CD4-positive, alpha-beta T cell (primary cell): Measurements from ENCODE around the gene PLA2G4D. TPM values are rescaled to one million over a fixed set of nuclear protein-coding genes. Genes with fewer than 3 reads are reported as not detected.

Source experiments
- ATAC-seq: fragments of 200-7000 bp; cut with Tn5 transposase; one replicate; pipeline ENCODE4 v1.10.0; 2022; ENCODE audit warnings: mild to moderate bottlenecking; ENCODE audit not compliant: poor library complexity
- CTCF ChIA-PET: fragments of 350-600 bp; sonication (Branson Sonifier 250); formaldehyde crosslinking; loops from one replicate; lab custom pipeline; 2021; ENCODE audit warnings: antibody characterized with exemption, inconsistent platforms; lab: Charles Lee
- POLR2A ChIA-PET: fragments of 350-600 bp; sonication (Branson Sonifier 250); formaldehyde crosslinking; loops from one replicate; lab custom pipeline; 2021; ENCODE audit warnings: antibody characterized with exemption, inconsistent platforms; lab: Charles Lee
- DNase-seq, 14 experiments: peaks; one replicate each; pipeline ENCODE4 v3.0.0-alpha.2; 2013 to 2020; ENCODE audit warnings: mixed read lengths in 2 of 14
- H3K27ac ChIP-seq, 2 donors: one replicate each; pipeline versions ENCODE4 v1.5.1 to v1.7.0; 2013; ENCODE audit warnings: low read length in 2 of 2, low read depth in 1 of 2, mild to moderate bottlenecking in 1 of 2
- H3K27me3 ChIP-seq, 2 experiments: 1 replicate in 1 of 2; 2 replicates in 1 of 2; pipeline versions ENCODE4 v1.6.1 to v1.7.0; 2013; ENCODE audit warnings: low read length in 2 of 2, control low read depth in 1 of 2, mild to moderate bottlenecking in 1 of 2, moderate library complexity in 1 of 2; ENCODE audit not compliant: insufficient read depth in 2 of 2, control insufficient read depth in 1 of 2
- H3K36me3 ChIP-seq: one replicate; pipeline ENCODE4 v1.6.1; 2013; ENCODE audit warnings: low read length, control low read depth; ENCODE audit not compliant: insufficient read depth
- H3K4me1 ChIP-seq: one replicate; pipeline ENCODE4 v1.6.1; 2013; ENCODE audit warnings: low read length, control low read depth; ENCODE audit not compliant: insufficient read depth
- H3K4me3 ChIP-seq: one replicate; pipeline ENCODE4 v1.5.1; 2013; ENCODE audit warnings: mild to moderate bottlenecking, low read length, moderate library complexity
- H3K9me3 ChIP-seq, 2 experiments: 1 replicate in 1 of 2; 2 replicates in 1 of 2; pipeline versions ENCODE4 v1.6.1 to v1.7.0; 2013; ENCODE audit warnings: low read length in 2 of 2, mild to moderate bottlenecking in 2 of 2, control low read depth in 1 of 2, moderate library complexity in 1 of 2; ENCODE audit not compliant: control insufficient read depth in 1 of 2, insufficient read depth in 1 of 2
- H3K27ac Mint-ChIP-seq: one replicate; pipeline ENCODE4 v1.8.0; 2020; ENCODE audit warnings: mixed read lengths
- H3K27me3 Mint-ChIP-seq: one replicate; pipeline ENCODE4 v1.8.0; 2021; ENCODE audit warnings: mixed read lengths
- H3K36me3 Mint-ChIP-seq: one replicate; pipeline ENCODE4 v1.8.0; 2021; ENCODE audit warnings: low read depth, mixed read lengths
- H3K4me1 Mint-ChIP-seq: one replicate; pipeline ENCODE4 v1.8.0; 2021; ENCODE audit warnings: low read depth, mixed read lengths
- H3K4me3 Mint-ChIP-seq: one replicate; pipeline ENCODE4 v1.8.0; 2020; ENCODE audit warnings: mild to moderate bottlenecking, mixed read lengths
- H3K9me3 Mint-ChIP-seq: one replicate; pipeline ENCODE4 v1.8.0; 2020; ENCODE audit warnings: mixed read lengths
- intact Hi-C, 2 experiments: fragments of 100-400 bp; cut with DNase I in 1 of 2; cut with micrococcal nuclease in 1 of 2; formaldehyde crosslinking; loops; one replicate each; pipeline versions ENCODE4 v1.15.1 to v1.9.0; 2023 to 2025; cut with DNase I, micrococcal nuclease
- total RNA-seq, 174 experiments: library from RNA in 2 of 174; stranded (reverse) in 2 of 174; gene quantifications; one replicate each; pipeline ENCODE4 v1.2.3 and lab custom pipeline; 2021 to 2026
- TF ChIP-seq, protein P1 (sequence below): fragments of 200-600 bp; IDR thresholded peaks from one replicate; pipeline ENCODE4 v1.8.0; 2022; ENCODE audit warnings: antibody characterized with exemption, mild to moderate bottlenecking

Gene PLA2G4D
- total RNA-seq, 2 experiments from 2014 or later = not detected

DNA sequence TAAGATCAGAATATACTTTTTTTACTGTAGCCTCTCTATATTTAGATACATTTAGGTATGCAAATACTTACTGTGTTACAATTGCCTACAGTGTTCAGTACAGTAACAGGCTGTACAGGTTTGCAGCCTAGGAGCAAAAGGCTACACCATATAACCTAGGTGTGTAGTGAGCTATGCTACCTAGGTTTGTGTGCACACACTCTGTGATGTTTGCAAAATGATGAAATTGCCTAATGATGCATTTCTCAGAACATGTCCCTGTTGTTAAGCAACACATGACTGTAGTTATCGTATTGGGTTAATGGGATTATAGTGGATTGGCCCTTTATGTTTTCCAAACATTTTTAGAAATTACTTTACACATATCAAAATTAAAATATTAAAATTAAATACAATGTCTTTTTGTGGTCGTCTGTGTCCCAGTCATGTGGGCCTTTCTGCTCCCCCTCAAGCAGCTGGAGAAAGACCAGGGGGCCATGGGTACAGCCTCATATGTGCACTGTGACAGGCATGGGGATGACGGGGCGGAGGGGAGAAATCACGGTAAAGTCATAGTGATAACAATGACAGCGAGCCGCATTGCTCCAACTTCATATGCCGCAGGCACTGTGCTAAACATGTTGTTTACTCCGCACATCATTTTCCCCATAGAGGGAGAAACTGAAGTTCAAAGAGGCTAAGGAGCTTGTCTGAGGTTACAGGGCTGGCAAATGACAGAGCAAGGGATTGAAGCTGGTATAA is 46.1 kb downstream of the PLA2G4D start:
- H3K4me1 ChIP-seq = no peaks in the 10 kb centered on the region
- TF ChIP-seq, protein P1, sequence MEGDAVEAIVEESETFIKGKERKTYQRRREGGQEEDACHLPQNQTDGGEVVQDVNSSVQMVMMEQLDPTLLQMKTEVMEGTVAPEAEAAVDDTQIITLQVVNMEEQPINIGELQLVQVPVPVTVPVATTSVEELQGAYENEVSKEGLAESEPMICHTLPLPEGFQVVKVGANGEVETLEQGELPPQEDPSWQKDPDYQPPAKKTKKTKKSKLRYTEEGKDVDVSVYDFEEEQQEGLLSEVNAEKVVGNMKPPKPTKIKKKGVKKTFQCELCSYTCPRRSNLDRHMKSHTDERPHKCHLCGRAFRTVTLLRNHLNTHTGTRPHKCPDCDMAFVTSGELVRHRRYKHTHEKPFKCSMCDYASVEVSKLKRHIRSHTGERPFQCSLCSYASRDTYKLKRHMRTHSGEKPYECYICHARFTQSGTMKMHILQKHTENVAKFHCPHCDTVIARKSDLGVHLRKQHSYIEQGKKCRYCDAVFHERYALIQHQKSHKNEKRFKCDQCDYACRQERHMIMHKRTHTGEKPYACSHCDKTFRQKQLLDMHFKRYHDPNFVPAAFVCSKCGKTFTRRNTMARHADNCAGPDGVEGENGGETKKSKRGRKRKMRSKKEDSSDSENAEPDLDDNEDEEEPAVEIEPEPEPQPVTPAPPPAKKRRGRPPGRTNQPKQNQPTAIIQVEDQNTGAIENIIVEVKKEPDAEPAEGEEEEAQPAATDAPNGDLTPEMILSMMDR = no peak
- no peaks in the 10 kb centered on the region for H3K9me3 ChIP-seq
- Mint-ChIP-seq H3K27me3 (peaks cover 9% of the 10 kb centered on the region), H3K4me1 (no peaks in the 10 kb centered on the region), H3K27ac (no peak overlapping the region), H3K36me3 (no peaks in the 10 kb centered on the region), H3K4me3 (no peak overlapping the region), H3K9me3 (no peaks in the 10 kb centered on the region)
- DNase-seq (no peak), ATAC-seq (no peak)
- ChIA-PET POLR2A (no interaction called here), CTCF (no interaction called here)
- H3K27ac ChIP-seq = no peak overlapping the region
- no peak overlapping the region for H3K4me3 ChIP-seq
- H3K27me3 ChIP-seq = peaks cover 0 to 3% of the 10 kb centered on the region in 2 experiments
- H3K36me3 ChIP-seq = no peaks in the 10 kb centered on the region
- intact Hi-C loops = no loop called here

DNA sequence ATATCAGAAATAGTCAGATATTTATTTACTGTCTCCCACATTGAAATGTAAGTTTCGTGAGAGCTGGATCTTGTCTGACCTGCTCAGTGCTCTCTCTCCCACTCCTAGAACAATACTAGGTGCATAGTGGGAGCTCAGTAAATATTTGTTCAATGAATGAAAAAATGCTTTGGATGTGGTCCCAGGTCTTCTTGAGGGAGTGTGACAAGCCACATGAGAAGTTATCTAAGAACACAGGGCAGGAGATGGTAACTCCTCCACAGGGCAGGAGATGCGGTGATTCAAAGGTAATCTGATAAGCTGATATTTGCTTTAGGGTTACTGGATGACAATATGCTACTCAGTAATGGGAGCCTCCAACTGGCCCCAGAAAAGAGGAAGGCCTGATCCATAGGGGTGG is 47.8 kb downstream of the PLA2G4D start:
- ChIA-PET CTCF (no interaction called here), POLR2A (no interaction called here)
- Histone ChIP-seq H3K27me3 (no peaks in the 10 kb centered on the region), H3K4me3 (no peak overlapping the region), H3K9me3 (no peaks in the 10 kb centered on the region), H3K36me3 (no peaks in the 10 kb centered on the region), H3K27ac (no peak overlapping the region), H3K4me1 (no peaks in the 10 kb centered on the region)
- DNase-seq = no peak
- H3K27ac Mint-ChIP-seq = no peak overlapping the region
- H3K9me3 Mint-ChIP-seq = no peaks in the 10 kb centered on the region
- TF ChIP-seq, protein P1 = no peak
- H3K4me1 Mint-ChIP-seq = no peaks in the 10 kb centered on the region
- no peaks in the 10 kb centered on the region for H3K36me3 Mint-ChIP-seq
- intact Hi-C loops = no loop called here
- peaks cover 5% of the 10 kb centered on the region for H3K27me3 Mint-ChIP-seq
- no peak for ATAC-seq
- no peak overlapping the region for H3K4me3 Mint-ChIP-seq

DNA sequence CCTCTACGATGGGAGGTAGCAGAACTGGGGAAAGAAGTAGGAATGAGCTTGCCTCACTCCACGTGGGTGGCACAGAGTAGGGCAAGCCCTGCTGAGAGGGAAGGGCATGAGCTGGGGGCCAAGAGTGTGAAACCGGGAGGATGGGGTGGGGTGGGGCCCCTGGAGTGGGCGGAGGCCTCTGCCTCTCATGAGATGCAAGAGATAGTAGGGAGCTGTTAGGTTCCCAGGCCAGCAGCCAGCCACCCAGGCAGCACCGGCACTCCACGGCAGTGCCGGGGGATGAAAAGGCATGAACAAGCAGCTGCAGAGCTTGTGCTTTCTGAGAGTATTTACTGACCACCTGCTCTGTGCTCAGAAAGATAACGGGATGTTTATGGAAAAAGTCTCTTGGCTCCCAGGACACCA is 49.1 kb downstream of the PLA2G4D start:
- Histone ChIP-seq H3K36me3 (no peaks in the 10 kb centered on the region), H3K4me1 (no peaks in the 10 kb centered on the region), H3K27me3 (no peaks in the 10 kb centered on the region), H3K27ac (no peak overlapping the region), H3K9me3 (no peaks in the 10 kb centered on the region), H3K4me3 (no peak overlapping the region)
- CTCF ChIA-PET = no interaction called here
- no peaks in the 10 kb centered on the region for H3K4me1 Mint-ChIP-seq
- H3K27me3 Mint-ChIP-seq = peaks cover 5% of the 10 kb centered on the region
- POLR2A ChIA-PET = no interaction called here
- no peak overlapping the region for H3K4me3 Mint-ChIP-seq
- H3K27ac Mint-ChIP-seq = no peak overlapping the region
- intact Hi-C loops = no loop called here
- no peak for ATAC-seq
- DNase-seq = no peak
- TF ChIP-seq, protein P1 = no peak
- H3K9me3 Mint-ChIP-seq = no peaks in the 10 kb centered on the region
- H3K36me3 Mint-ChIP-seq = no peaks in the 10 kb centered on the region
